SK-N-SH treated with all-trans-retinoic acid at 6 μM for 48 hours (cell line): Measurements from ENCODE around the gene TLL2.

Experiments used
- ATAC-seq: fragments of 200-7000 bp; cut with Tn5 transposase; 3 replicates; pipeline ENCODE4 v1.9.1; 2020; ENCODE audit warnings: mild to moderate bottlenecking, moderate library complexity
- ARNTL ChIP-seq: fragments of 450-650 bp; formaldehyde crosslinking; IDR thresholded peaks from 2 replicates; pipeline ENCODE4 v1.5.0; 2020; ENCODE audit warnings: low read depth, mild to moderate bottlenecking, moderate library complexity, borderline replicate concordance
- BACH2 ChIP-seq: fragments of 250-450 bp; sonication (Bioruptor Pico); IDR thresholded peaks from 2 replicates; pipeline ENCODE4 v1.9.0; 2021; ENCODE audit warnings: mild to moderate bottlenecking, borderline replicate concordance
- CREB5 ChIP-seq: fragments of 250-450 bp; sonication (Bioruptor Pico); IDR thresholded peaks from 2 replicates; pipeline ENCODE4 v1.5.1; 2020; ENCODE audit warnings: low read depth, mild to moderate bottlenecking, moderate library complexity
- CSDC2 ChIP-seq: fragments of 250-450 bp; sonication (Bioruptor Pico); IDR thresholded peaks from 2 replicates; pipeline ENCODE4 v1.5.0; 2020; ENCODE audit warnings: mild to moderate bottlenecking, moderate library complexity
- CSRNP3 ChIP-seq: fragments of 250-450 bp; sonication (Bioruptor Pico); IDR thresholded peaks from 2 replicates; pipeline ENCODE4 v1.5.1; 2021; ENCODE audit warnings: mild to moderate bottlenecking, moderate library complexity
- GLIS3 ChIP-seq: fragments of 250-450 bp; sonication (Bioruptor Pico); IDR thresholded peaks from 2 replicates; pipeline ENCODE4 v1.5.0; 2020; ENCODE audit warnings: mild to moderate bottlenecking, moderate library complexity
- ISL1 ChIP-seq: fragments of 250-450 bp; sonication (Bioruptor Pico); IDR thresholded peaks from 2 replicates; pipeline ENCODE4 v2.1.2; 2022; ENCODE audit warnings: mild to moderate bottlenecking, moderate library complexity
- OSR1 ChIP-seq: fragments of 250-450 bp; sonication (Bioruptor Pico); IDR thresholded peaks from 2 replicates; pipeline ENCODE4 v1.8.0; 2022; ENCODE audit warnings: moderate library complexity, mild to moderate bottlenecking, inconsistent platforms
- PATZ1 ChIP-seq: fragments of 250-450 bp; sonication (Bioruptor Pico); IDR thresholded peaks from 2 replicates; pipeline ENCODE4 v1.8.0; 2020; ENCODE audit warnings: mild to moderate bottlenecking, moderate library complexity, borderline replicate concordance
- POU6F1 ChIP-seq: fragments of 250-450 bp; sonication (Bioruptor Pico); IDR thresholded peaks from 2 replicates; pipeline ENCODE4 v1.8.0; 2021; ENCODE audit warnings: low read depth, mild to moderate bottlenecking, moderate library complexity, borderline replicate concordance
- PPARA ChIP-seq: fragments of 250-450 bp; sonication (Bioruptor Pico); IDR thresholded peaks from 2 replicates; pipeline ENCODE4 v1.5.0; 2020; ENCODE audit warnings: mild to moderate bottlenecking, borderline replicate concordance
- SNAI2 ChIP-seq: fragments of 250-450 bp; sonication (Bioruptor Pico); IDR thresholded peaks from 2 replicates; pipeline ENCODE4 v1.5.0; 2020; ENCODE audit warnings: mild to moderate bottlenecking, moderate library complexity
- TCF4 ChIP-seq: fragments of 250-450 bp; sonication (Bioruptor Pico); IDR thresholded peaks from 2 replicates; pipeline ENCODE4 v1.8.0; 2021; ENCODE audit warnings: mild to moderate bottlenecking, moderate library complexity, borderline replicate concordance
- TOX ChIP-seq: fragments of 250-450 bp; sonication (Bioruptor Pico); IDR thresholded peaks from 2 replicates; pipeline ENCODE4 v1.8.0; 2021; ENCODE audit warnings: mild to moderate bottlenecking, moderate library complexity, borderline replicate concordance
- TSHZ2 ChIP-seq: fragments of 250-450 bp; sonication (Bioruptor Pico); IDR thresholded peaks from 2 replicates; pipeline ENCODE4 v1.5.0; 2020; ENCODE audit warnings: mild to moderate bottlenecking, moderate library complexity
- ZC3H10 ChIP-seq: fragments of 250-450 bp; sonication (Bioruptor Pico); IDR thresholded peaks from 2 replicates; pipeline ENCODE4 v1.5.1; 2021; ENCODE audit warnings: mild to moderate bottlenecking, moderate library complexity
- ZFP3 ChIP-seq: fragments of 250-450 bp; sonication (Bioruptor Pico); IDR thresholded peaks from 2 replicates; pipeline ENCODE4 v1.5.0; 2020; ENCODE audit warnings: mild to moderate bottlenecking, moderate library complexity
- ZNF70 ChIP-seq: fragments of 450-650 bp; formaldehyde crosslinking; IDR thresholded peaks from 2 replicates; pipeline ENCODE4 v1.5.0; 2020; ENCODE audit warnings: mild to moderate bottlenecking, moderate library complexity
- ZNF8 ChIP-seq: fragments of 450-650 bp; formaldehyde crosslinking; IDR thresholded peaks from 2 replicates; pipeline ENCODE4 v1.5.0; 2020; ENCODE audit warnings: mild to moderate bottlenecking, moderate library complexity

TLL2 gene

GRCh38 chr10:96536129-96536528 is 22.4 kb upstream of the TLL2 start:
- no peak for TF ChIP-seq PATZ1
- TF ChIP-seq ZNF70, result no peak
- TF ChIP-seq BACH2 (CRISPR knock-in tag), result no peak
- TF ChIP-seq CSDC2, result no peak
- no peak for TF ChIP-seq OSR1 (CRISPR knock-in tag)
- no peak for TF ChIP-seq CSRNP3 (CRISPR knock-in tag)
- TF ChIP-seq GLIS3 (CRISPR knock-in tag), result no peak
- TF ChIP-seq, all 23 proteins: peak for 0
- no peak for ATAC-seq

- TF ChIP-seq GLIS3 (CRISPR knock-in tag) (no peak), ZFP3 (CRISPR knock-in tag) (no peak), TOX (no peak), ISL1 (CRISPR knock-in tag) (no peak), BACH2 (CRISPR knock-in tag) (no peak), OSR1 (CRISPR knock-in tag) (no peak), ARNTL (CRISPR knock-in tag) (no peak), TCF4 (no peak), PPARA (CRISPR knock-in tag) (no peak), ZNF70 (no peak), CSDC2 (no peak), ZNF8 (CRISPR knock-in tag) (no peak), POU6F1 (CRISPR knock-in tag) (no peak), CREB5 (no peak), CSRNP3 (CRISPR knock-in tag) (no peak), ZC3H10 (CRISPR knock-in tag) (no peak)
- ATAC-seq, result no peak
Observed at GRCh38 chr10:96532523-96532922, 18.8 kb upstream of the TLL2 start.

- TF ChIP-seq SNAI2 (0 out of 2 replicates have a peak, but pooled peaks have one; percentile 53), TOX (no peak), CREB5 (peak; percentile 12; the same call in 1 of the 2 replicates), TCF4 (peak; percentile 58; the same call in 1 of the 2 replicates), TSHZ2 (CRISPR knock-in tag) (0 out of 2 replicates have a peak, but pooled peaks have one; percentile 18), ISL1 (CRISPR knock-in tag) (peak; percentile 91)
- ATAC-seq, result peak; percentile 20; the same call in 2 of the 3 replicates
Observed at GRCh38 chr10:96529634-96530279, 16.0 kb upstream of the TLL2 start.
